Nephron (organoid): ENCODE results near the gene FNDC5.

Experiments used
- H3K27ac Mint-ChIP-seq, 3 experiments: 2 replicates each; pipeline ENCODE4 v1.8.0; 2020; ENCODE audit warnings: mixed read lengths in 3 of 3, mild to moderate bottlenecking in 2 of 3, moderate library complexity in 1 of 3
- H3K27me3 Mint-ChIP-seq: 2 replicates; pipeline ENCODE4 v1.8.0; 2021; ENCODE audit warnings: low read depth, mild to moderate bottlenecking, moderate library complexity, mixed read lengths
- H3K36me3 Mint-ChIP-seq: 2 replicates; pipeline ENCODE4 v1.8.0; 2020; ENCODE audit warnings: low read depth, mixed read lengths
- H3K4me1 Mint-ChIP-seq: 2 replicates; pipeline ENCODE4 v1.8.0; 2020; ENCODE audit warnings: mixed read lengths
- H3K4me3 Mint-ChIP-seq, 3 experiments: 2 replicates each; pipeline ENCODE4 v1.8.0; 2020; ENCODE audit warnings: mild to moderate bottlenecking in 3 of 3, mixed read lengths in 3 of 3, moderate library complexity in 2 of 3
- H3K9me3 Mint-ChIP-seq: 2 replicates; pipeline ENCODE4 v1.8.0; 2020; ENCODE audit warnings: mixed read lengths
- TF ChIP-seq, protein P1 (sequence below), 3 experiments: fragments of 200-600 bp; sonication (generic); IDR thresholded peaks; one replicate each; pipeline ENCODE4 v1.5.0; 2021; ENCODE audit warnings: antibody characterized with exemption in 3 of 3; ENCODE audit not compliant: unreplicated experiment in 3 of 3

The FNDC5 gene

GRCh38 chr1:32870615-32871363, at the start of gene FNDC5:
Gene FNDC5 (minus strand): TSS chr1:32870912.
- TF ChIP-seq, protein P1, sequence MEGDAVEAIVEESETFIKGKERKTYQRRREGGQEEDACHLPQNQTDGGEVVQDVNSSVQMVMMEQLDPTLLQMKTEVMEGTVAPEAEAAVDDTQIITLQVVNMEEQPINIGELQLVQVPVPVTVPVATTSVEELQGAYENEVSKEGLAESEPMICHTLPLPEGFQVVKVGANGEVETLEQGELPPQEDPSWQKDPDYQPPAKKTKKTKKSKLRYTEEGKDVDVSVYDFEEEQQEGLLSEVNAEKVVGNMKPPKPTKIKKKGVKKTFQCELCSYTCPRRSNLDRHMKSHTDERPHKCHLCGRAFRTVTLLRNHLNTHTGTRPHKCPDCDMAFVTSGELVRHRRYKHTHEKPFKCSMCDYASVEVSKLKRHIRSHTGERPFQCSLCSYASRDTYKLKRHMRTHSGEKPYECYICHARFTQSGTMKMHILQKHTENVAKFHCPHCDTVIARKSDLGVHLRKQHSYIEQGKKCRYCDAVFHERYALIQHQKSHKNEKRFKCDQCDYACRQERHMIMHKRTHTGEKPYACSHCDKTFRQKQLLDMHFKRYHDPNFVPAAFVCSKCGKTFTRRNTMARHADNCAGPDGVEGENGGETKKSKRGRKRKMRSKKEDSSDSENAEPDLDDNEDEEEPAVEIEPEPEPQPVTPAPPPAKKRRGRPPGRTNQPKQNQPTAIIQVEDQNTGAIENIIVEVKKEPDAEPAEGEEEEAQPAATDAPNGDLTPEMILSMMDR (IDR thresholded peaks at IDR 0.05; ENCODE audit: unreplicated experiment in 3 of 3) = no peak
- Mint-ChIP-seq H3K27ac (peak within 1 kb of the TSS; percentile 94 to 97 (median 97)), H3K36me3 (peaks cover 25% of the 10 kb centered on the region), H3K27me3 (peaks cover 22% of the 10 kb centered on the region), H3K9me3 (no peaks in the 10 kb centered on the region), H3K4me3 (peak within 1 kb of the TSS; percentile 96), H3K4me1 (peaks cover 65% of the 10 kb centered on the region)

- Mint-ChIP-seq H3K36me3 (no peaks in the 10 kb centered on the region), H3K9me3 (no peaks in the 10 kb centered on the region), H3K4me3 (no peak overlapping the region), H3K27ac (peak overlapping the region; percentile 6 to 51 (median 43)), H3K27me3 (peaks cover 23% of the 10 kb centered on the region), H3K4me1 (peaks cover 22% of the 10 kb centered on the region)
- TF ChIP-seq, protein P1 (IDR thresholded peaks at IDR 0.05; ENCODE audit: unreplicated experiment in 3 of 3) = no peak
Observed at GRCh38 chr1:32919811-32920733, 49.4 kb upstream of the FNDC5 start.

DNA sequence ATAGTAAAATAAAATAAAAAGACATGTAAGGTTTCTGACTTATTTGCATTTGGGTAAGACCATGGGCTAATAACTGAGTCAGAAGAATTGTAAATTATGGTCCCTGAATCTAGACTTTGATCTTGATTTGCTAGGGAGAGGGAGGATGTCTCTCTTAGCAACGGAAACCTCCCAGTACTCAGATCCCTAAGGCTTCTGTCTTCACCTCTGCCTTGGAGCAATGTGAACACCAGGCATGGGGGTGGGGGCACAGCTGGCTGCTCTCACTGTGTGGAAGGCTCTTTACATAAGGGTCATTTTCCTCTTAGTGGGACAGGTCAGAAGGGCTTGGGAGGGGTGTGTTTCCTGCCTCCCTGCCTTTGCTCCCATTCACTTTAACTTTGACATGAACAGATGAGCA, 47.5 kb upstream of the FNDC5 start:
- H3K9me3 Mint-ChIP-seq = no peaks in the 10 kb centered on the region
- TF ChIP-seq, protein P1 (IDR thresholded peaks at IDR 0.05; ENCODE audit: unreplicated experiment in 3 of 3) = no peak
- H3K27ac Mint-ChIP-seq = no peak overlapping the region
- H3K36me3 Mint-ChIP-seq = no peaks in the 10 kb centered on the region
- H3K27me3 Mint-ChIP-seq = peaks cover 9% of the 10 kb centered on the region
- no peak overlapping the region for H3K4me3 Mint-ChIP-seq
- peaks cover 8% of the 10 kb centered on the region for H3K4me1 Mint-ChIP-seq

DNA sequence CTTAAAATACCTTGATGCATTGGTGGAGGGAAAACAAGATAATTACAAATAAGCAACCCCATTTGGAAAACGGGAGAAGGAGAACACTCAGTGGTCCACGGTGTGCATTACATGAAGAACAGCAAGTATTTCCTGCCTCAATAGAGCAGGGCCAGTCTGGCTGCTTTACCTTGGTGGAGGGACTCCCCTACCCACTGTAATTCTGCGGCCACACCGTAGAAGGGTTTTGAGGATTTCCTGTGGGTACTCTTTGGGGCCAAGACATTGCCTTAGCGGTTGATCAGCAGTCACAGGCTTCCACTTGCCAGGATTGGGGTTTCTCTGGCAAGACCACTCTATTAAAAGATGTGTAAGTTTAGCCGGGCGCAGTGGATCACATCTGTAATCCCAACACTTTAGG, 46.8 kb upstream of the FNDC5 start:
- no peak overlapping the region for H3K27ac Mint-ChIP-seq
- no peaks in the 10 kb centered on the region for H3K9me3 Mint-ChIP-seq
- H3K4me3 Mint-ChIP-seq = no peak overlapping the region
- peaks cover 2% of the 10 kb centered on the region for H3K27me3 Mint-ChIP-seq
- no peaks in the 10 kb centered on the region for H3K36me3 Mint-ChIP-seq
- TF ChIP-seq, protein P1 (IDR thresholded peaks at IDR 0.05; ENCODE audit: unreplicated experiment in 3 of 3) = no peak
- peaks cover 8% of the 10 kb centered on the region for H3K4me1 Mint-ChIP-seq

GRCh38 chr1:32915766-32916706, 45.3 kb upstream of the FNDC5 start:
- Mint-ChIP-seq H3K36me3 (no peaks in the 10 kb centered on the region), H3K27ac (no peak overlapping the region), H3K9me3 (no peaks in the 10 kb centered on the region), H3K4me1 (peaks cover 8% of the 10 kb centered on the region), H3K4me3 (no peak overlapping the region), H3K27me3 (no peaks in the 10 kb centered on the region)
- TF ChIP-seq, protein P1 (IDR thresholded peaks at IDR 0.05; ENCODE audit: unreplicated experiment in 3 of 3) = no peak
